SK-N-SH (cell line): ENCODE measurements around the gene DDIT3. TPM values are rescaled to one million over a fixed set of nuclear protein-coding genes. Genes with fewer than 3 reads are reported as not detected.

Experiments used
- CTCF ChIA-PET: fragments of 300-600, 350-600 bp; formaldehyde crosslinking; extraction: SDS; loops from one replicate; lab custom pipeline; 2021; lab: Yijun Ruan, JAX
- POLR2A ChIA-PET: fragments of 350-600 bp; sonication (Branson Sonifier 250); formaldehyde crosslinking; extraction: SDS; loops from one replicate; lab custom pipeline; 2020; ENCODE audit warnings: antibody characterized with exemption, inconsistent platforms; lab: Yijun Ruan, JAX
- DNase-seq: peaks from one replicate; pipeline ENCODE4 v3.0.0; 2012
- H2AFZ ChIP-seq: fragments of 200-600 bp; sonication (generic); 2 replicates; pipeline ENCODE4 v1.8.1; 2016; ENCODE audit warnings: antibody characterized with exemption, mild to moderate bottlenecking, low read depth
- H3F3A ChIP-seq: fragments of 200-600 bp; sonication (generic); replicated peaks from 2 replicates; pipeline ENCODE3; 2016; ENCODE audit warnings: antibody characterized with exemption, mild to moderate bottlenecking; ENCODE audit not compliant: insufficient read depth
- H3K27ac ChIP-seq, 2 experiments: fragments of 200-500 bp in 1 of 2; fragments of 200-600 bp in 1 of 2; sonication (Bioruptor generic) in 1 of 2; sonication (generic), shearing (Covaris generic) in 1 of 2; 2 replicates each; pipeline versions ENCODE4 v1.5.1 to v1.6.1; 2014 to 2016; ENCODE audit warnings: low read depth in 2 of 2, inconsistent platforms in 1 of 2, low read length in 1 of 2, mild to moderate bottlenecking in 1 of 2, mixed read lengths in 1 of 2
- H3K27me3 ChIP-seq: fragments of 200-600 bp; sonication (generic), shearing (Covaris generic); 2 replicates; pipeline ENCODE4 v1.6.1; 2016; ENCODE audit warnings: mixed run types; ENCODE audit not compliant: insufficient read depth
- H3K36me3 ChIP-seq, 2 experiments: fragments of 200-500 bp in 1 of 2; fragments of 200-600 bp in 1 of 2; sonication (Bioruptor generic) in 1 of 2; sonication (generic) in 1 of 2; replicated peaks in 1 of 2; 2 replicates each; pipeline versions ENCODE3 to v1.5.1; 2014 to 2016; ENCODE audit warnings: low read length in 1 of 2, mild to moderate bottlenecking in 1 of 2; ENCODE audit not compliant: insufficient read depth in 2 of 2, control insufficient read depth in 1 of 2
- H3K4me1 ChIP-seq, 2 experiments: fragments of 200-500 bp in 1 of 2; fragments of 200-600 bp in 1 of 2; sonication (Bioruptor generic) in 1 of 2; sonication (generic), shearing (Covaris generic) in 1 of 2; 2 replicates each; pipeline versions ENCODE4 v1.5.1 to v1.6.1; 2014 to 2016; ENCODE audit warnings: low read depth in 1 of 2, low read length in 1 of 2, mixed run types in 1 of 2; ENCODE audit not compliant: insufficient read depth in 2 of 2, control insufficient read depth in 1 of 2
- H3K4me2 ChIP-seq: fragments of 200-600 bp; sonication (generic), shearing (Covaris generic); 2 replicates; pipeline ENCODE4 v1.6.1; 2017; ENCODE audit warnings: mixed run types
- H3K4me3 ChIP-seq, 2 experiments: fragments of 200-500 bp in 1 of 2; fragments of 200-600 bp in 1 of 2; sonication (Bioruptor generic) in 1 of 2; sonication (generic), shearing (Covaris generic) in 1 of 2; 2 replicates each; pipeline versions ENCODE4 v1.5.1 to v1.8.1; 2014 to 2016; ENCODE audit warnings: low read depth in 2 of 2, inconsistent platforms in 1 of 2, low read length in 1 of 2, mild to moderate bottlenecking in 1 of 2, mixed read lengths in 1 of 2, moderate library complexity in 1 of 2
- H3K79me2 ChIP-seq: fragments of 200-600 bp; sonication (generic); 2 replicates; pipeline ENCODE4 v1.8.1; 2017; ENCODE audit warnings: mild to moderate bottlenecking; ENCODE audit not compliant: insufficient read depth
- H3K9ac ChIP-seq: fragments of 200-600 bp; sonication (generic); 2 replicates; pipeline ENCODE4 v1.6.1; 2017; ENCODE audit warnings: mixed run types
- H3K9me2 ChIP-seq: fragments of 200-600 bp; sonication (generic); 2 replicates; pipeline ENCODE4 v1.6.1; 2017; ENCODE audit warnings: mixed run types
- H3K9me3 ChIP-seq: fragments of 200-600 bp; sonication (generic); 2 replicates; pipeline ENCODE4 v1.6.1; 2017; ENCODE audit warnings: mixed run types, mild to moderate bottlenecking, moderate library complexity
- H4K20me1 ChIP-seq: fragments of 200-600 bp; sonication (generic); 2 replicates; pipeline ENCODE4 v1.6.1; 2017; ENCODE audit warnings: mild to moderate bottlenecking, mixed run types; ENCODE audit not compliant: insufficient read depth
- ELF1 ChIP-seq: IDR thresholded peaks from 2 replicates; pipeline ENCODE4 v1.4.0; 2012
- EP300 ChIP-seq, 2 experiments: IDR thresholded peaks; 2 replicates each; pipeline versions ENCODE4 v1.4.0 to v1.6.1; 2012; ENCODE audit warnings: borderline replicate concordance in 1 of 2, low read depth in 1 of 2, low read length in 1 of 2
- FOSL2 ChIP-seq: IDR thresholded peaks from 2 replicates; pipeline ENCODE4 v1.4.0; 2012; ENCODE audit warnings: low read depth, mild to moderate bottlenecking, moderate library complexity, borderline replicate concordance
- GABPA ChIP-seq: IDR thresholded peaks from 2 replicates; pipeline ENCODE4 v1.4.0; 2012; ENCODE audit warnings: low read depth, mild to moderate bottlenecking
- GATA2 ChIP-seq: sonication (generic); formaldehyde crosslinking; IDR thresholded peaks from 2 replicates; pipeline ENCODE4 v1.5.0; 2020; ENCODE audit warnings: mild to moderate bottlenecking, missing genetic modification reagents
- JUND ChIP-seq: IDR thresholded peaks from 2 replicates; pipeline ENCODE4 v1.4.0; 2012
- MXI1 ChIP-seq: IDR thresholded peaks from 2 replicates; pipeline ENCODE4 v1.6.1; 2012; ENCODE audit warnings: mild to moderate bottlenecking, low read depth, low read length, improper control_type of control experiment
- NRF1 ChIP-seq: IDR thresholded peaks from 2 replicates; pipeline ENCODE4 v1.6.1; 2012; ENCODE audit warnings: low read depth, mild to moderate bottlenecking, low read length
- POLR2AphosphoS5 ChIP-seq: IDR thresholded peaks from 2 replicates; pipeline ENCODE4 v1.6.1; 2012; ENCODE audit warnings: low read depth, low read length
- REST ChIP-seq: IDR thresholded peaks from 2 replicates; pipeline ENCODE4 v1.6.1; 2012; ENCODE audit warnings: mild to moderate bottlenecking, low read depth, low read length, moderate library complexity
- RXRA ChIP-seq: IDR thresholded peaks from 2 replicates; pipeline ENCODE4 v1.4.0; 2012; ENCODE audit warnings: low read depth, mild to moderate bottlenecking, borderline replicate concordance
- SMC3 ChIP-seq: IDR thresholded peaks from 2 replicates; pipeline ENCODE4 v1.6.1; 2012; ENCODE audit warnings: low read depth, low read length, improper control_type of control experiment
- TAF1 ChIP-seq: IDR thresholded peaks from 2 replicates; pipeline ENCODE4 v1.6.1; 2012; ENCODE audit warnings: low read depth, mild to moderate bottlenecking, low read length, moderate library complexity, borderline replicate concordance
- YY1 ChIP-seq: IDR thresholded peaks from 2 replicates; pipeline ENCODE4 v1.4.0; 2012; ENCODE audit warnings: low read depth, mild to moderate bottlenecking
- WGBS: methylation state at CpG from one replicate; pipeline ENCODE4 v1.1.6; 2017; ENCODE audit warnings: low lambda C conversion rate; 5-methylcytosine and 5-hydroxymethylcytosine counted together
- polyA plus RNA-seq, 3 experiments: library from polyadenylated mRNA; depleted of rRNA; stranded (reverse); fragments of >200 nt; gene quantifications; 2 replicates each; pipeline ENCODE4 v1.2.3, GENCODE V29; 2012
- TF ChIP-seq, protein P1 (sequence below): IDR thresholded peaks from 2 replicates; pipeline ENCODE4 v1.4.0; 2012; ENCODE audit warnings: low read depth, borderline replicate concordance
- TF ChIP-seq, protein P2 (sequence below): IDR thresholded peaks from 2 replicates; pipeline ENCODE4 v1.4.0; 2012; ENCODE audit warnings: low read depth, borderline replicate concordance
- TF ChIP-seq, protein P3 (sequence below): fragments of 150-350 bp; IDR thresholded peaks from 2 replicates; pipeline ENCODE4 v1.6.1; 2017; ENCODE audit warnings: antibody characterized with exemption, low read length, low read depth, borderline replicate concordance
- TF ChIP-seq, protein P4 (sequence below): IDR thresholded peaks from 2 replicates; pipeline ENCODE4 v1.4.0; 2012; ENCODE audit warnings: low read depth

The DDIT3 gene
- polyA plus RNA-seq, 1 of the 3 experiments (the other 2 are of a cell fraction): 26.3 TPM

GRCh38 chr12:57515934-57516541, 4.3 kb downstream of the DDIT3 start:
- Histone ChIP-seq H4K20me1 (peaks cover 41% of the 10 kb centered on the region), H3K36me3 (peaks cover 61% of the 10 kb centered on the region in 2 experiments)
- DNase-seq: no peak

GRCh38 chr12:57515408-57515933, 4.8 kb downstream of the DDIT3 start:
- peaks cover 41% of the 10 kb centered on the region for H4K20me1 ChIP-seq
- no peaks in the 10 kb centered on the region for H3K9me3 ChIP-seq
- no peaks in the 10 kb centered on the region for H3K27me3 ChIP-seq
- H3K4me1 ChIP-seq: peaks cover 11 to 21% of the 10 kb centered on the region in 2 experiments
- H3K4me3 ChIP-seq: no peak overlapping the region
- H2AFZ ChIP-seq: no peak overlapping the region
- no peaks in the 10 kb centered on the region for H3K9me2 ChIP-seq
- ChIA-PET CTCF (interaction anchor here (0.6 to 2.1 kb wide), 4 partner anchors 14 to 276 kb away, joined by 3 to 5 read pairs (median 4); partner anchors contain the start of gene GLI1), POLR2A (interaction anchor here (1.3 to 2.2 kb wide), 4 partner anchors 14 to 31 kb away, joined by 4 to 8 read pairs (median 5); no protein-coding TSS in a partner anchor)
- H3K4me2 ChIP-seq: no peak overlapping the region
- H3K36me3 ChIP-seq: peaks cover 61% of the 10 kb centered on the region in 2 experiments
- peaks cover 37% of the 10 kb centered on the region for H3K79me2 ChIP-seq
- peaks cover 54% of the 10 kb centered on the region for H3F3A ChIP-seq
- DNase-seq: no peak
- peak overlapping the region in 1 of 2 experiments; percentile 29; a peak in 1 of 4 replicates for H3K27ac ChIP-seq
- H3K9ac ChIP-seq: no peak overlapping the region
- WGBS: 76% methylated on average over 3 of the region's 3 CpGs
- no peak for TF ChIP-seq SMC3
- TF ChIP-seq, protein P1, sequence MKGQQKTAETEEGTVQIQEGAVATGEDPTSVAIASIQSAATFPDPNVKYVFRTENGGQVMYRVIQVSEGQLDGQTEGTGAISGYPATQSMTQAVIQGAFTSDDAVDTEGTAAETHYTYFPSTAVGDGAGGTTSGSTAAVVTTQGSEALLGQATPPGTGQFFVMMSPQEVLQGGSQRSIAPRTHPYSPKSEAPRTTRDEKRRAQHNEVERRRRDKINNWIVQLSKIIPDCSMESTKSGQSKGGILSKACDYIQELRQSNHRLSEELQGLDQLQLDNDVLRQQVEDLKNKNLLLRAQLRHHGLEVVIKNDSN: no peak
- TF ChIP-seq REST: no peak
- no peak for TF ChIP-seq ELF1
- TF ChIP-seq MXI1: no peak
- no peak for TF ChIP-seq NRF1
- TF ChIP-seq POLR2AphosphoS5: no peak; the same call in 1 of the 2 replicates
- TF ChIP-seq GABPA: no peak
- TF ChIP-seq YY1: no peak
- TF ChIP-seq RXRA: no peak
- TF ChIP-seq FOSL2: no peak

More at GRCh38 chr12:57515934-57516541, 4.3 kb downstream of the DDIT3 start:
- CTCF ChIA-PET: interaction anchor here (0.5 to 1.0 kb wide), 2 partner anchors 208 to 277 kb away, joined by 3 to 4 read pairs; no protein-coding TSS in a partner anchor
- H3K79me2 ChIP-seq: peaks cover 37% of the 10 kb centered on the region
- no peak overlapping the region for H3K9ac ChIP-seq
- 94% methylated on average over 11 of the region's 11 CpGs for WGBS
- no peaks in the 10 kb centered on the region for H3K27me3 ChIP-seq
- TF ChIP-seq, protein P2, sequence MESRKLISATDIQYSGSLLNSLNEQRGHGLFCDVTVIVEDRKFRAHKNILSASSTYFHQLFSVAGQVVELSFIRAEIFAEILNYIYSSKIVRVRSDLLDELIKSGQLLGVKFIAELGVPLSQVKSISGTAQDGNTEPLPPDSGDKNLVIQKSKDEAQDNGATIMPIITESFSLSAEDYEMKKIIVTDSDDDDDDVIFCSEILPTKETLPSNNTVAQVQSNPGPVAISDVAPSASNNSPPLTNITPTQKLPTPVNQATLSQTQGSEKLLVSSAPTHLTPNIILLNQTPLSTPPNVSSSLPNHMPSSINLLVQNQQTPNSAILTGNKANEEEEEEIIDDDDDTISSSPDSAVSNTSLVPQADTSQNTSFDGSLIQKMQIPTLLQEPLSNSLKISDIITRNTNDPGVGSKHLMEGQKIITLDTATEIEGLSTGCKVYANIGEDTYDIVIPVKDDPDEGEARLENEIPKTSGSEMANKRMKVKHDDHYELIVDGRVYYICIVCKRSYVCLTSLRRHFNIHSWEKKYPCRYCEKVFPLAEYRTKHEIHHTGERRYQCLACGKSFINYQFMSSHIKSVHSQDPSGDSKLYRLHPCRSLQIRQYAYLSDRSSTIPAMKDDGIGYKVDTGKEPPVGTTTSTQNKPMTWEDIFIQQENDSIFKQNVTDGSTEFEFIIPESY: no peak
- TF ChIP-seq EP300 (IDR thresholded peaks at IDR 0.05; ENCODE audit: borderline replicate concordance in 1 of 2, low read depth in 1 of 2, low read length in 1 of 2): no peak
- TF ChIP-seq ELF1: no peak
- TF ChIP-seq SMC3: no peak
- TF ChIP-seq, protein P3, sequence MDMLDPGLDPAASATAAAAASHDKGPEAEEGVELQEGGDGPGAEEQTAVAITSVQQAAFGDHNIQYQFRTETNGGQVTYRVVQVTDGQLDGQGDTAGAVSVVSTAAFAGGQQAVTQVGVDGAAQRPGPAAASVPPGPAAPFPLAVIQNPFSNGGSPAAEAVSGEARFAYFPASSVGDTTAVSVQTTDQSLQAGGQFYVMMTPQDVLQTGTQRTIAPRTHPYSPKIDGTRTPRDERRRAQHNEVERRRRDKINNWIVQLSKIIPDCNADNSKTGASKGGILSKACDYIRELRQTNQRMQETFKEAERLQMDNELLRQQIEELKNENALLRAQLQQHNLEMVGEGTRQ: no peak
- no peak for TF ChIP-seq FOSL2
- no peak for TF ChIP-seq JUND
- no peak for TF ChIP-seq TAF1
- TF ChIP-seq, protein P4, sequence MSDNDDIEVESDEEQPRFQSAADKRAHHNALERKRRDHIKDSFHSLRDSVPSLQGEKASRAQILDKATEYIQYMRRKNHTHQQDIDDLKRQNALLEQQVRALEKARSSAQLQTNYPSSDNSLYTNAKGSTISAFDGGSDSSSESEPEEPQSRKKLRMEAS: no peak
- TF ChIP-seq GATA2: no peak
- POLR2A ChIA-PET: interaction anchor here (1.3 to 2.2 kb wide), 4 partner anchors 15 to 30 kb away, joined by 4 to 8 read pairs (median 5); no protein-coding TSS in a partner anchor
- H3F3A ChIP-seq: peaks cover 57% of the 10 kb centered on the region
- no peak overlapping the region for H3K4me3 ChIP-seq
- no peaks in the 10 kb centered on the region for H3K9me2 ChIP-seq
- no peaks in the 10 kb centered on the region for H3K9me3 ChIP-seq
- H2AFZ ChIP-seq: no peak overlapping the region
- peaks cover 14 to 23% of the 10 kb centered on the region in 2 experiments for H3K4me1 ChIP-seq
- peak overlapping the region in 1 of 2 experiments; percentile 98; a peak in 1 of 4 replicates for H3K27ac ChIP-seq
- H3K4me2 ChIP-seq: no peak overlapping the region
